Measurements from ENCODE around the gene ASMTL. TPM values are rescaled to one million over a fixed set of nuclear protein-coding genes. Genes with fewer than 3 reads are reported as not detected.
"Not testable (repeated sequence)": the region's sequence is repeated elsewhere in the genome, so short reads cannot be mapped to it uniquely, and the experiment has no call there.

The ASMTL gene
- total and polyA plus RNA-seq, 2 experiments from 2014 or later: 10.1 to 31.0 TPM

DNA sequence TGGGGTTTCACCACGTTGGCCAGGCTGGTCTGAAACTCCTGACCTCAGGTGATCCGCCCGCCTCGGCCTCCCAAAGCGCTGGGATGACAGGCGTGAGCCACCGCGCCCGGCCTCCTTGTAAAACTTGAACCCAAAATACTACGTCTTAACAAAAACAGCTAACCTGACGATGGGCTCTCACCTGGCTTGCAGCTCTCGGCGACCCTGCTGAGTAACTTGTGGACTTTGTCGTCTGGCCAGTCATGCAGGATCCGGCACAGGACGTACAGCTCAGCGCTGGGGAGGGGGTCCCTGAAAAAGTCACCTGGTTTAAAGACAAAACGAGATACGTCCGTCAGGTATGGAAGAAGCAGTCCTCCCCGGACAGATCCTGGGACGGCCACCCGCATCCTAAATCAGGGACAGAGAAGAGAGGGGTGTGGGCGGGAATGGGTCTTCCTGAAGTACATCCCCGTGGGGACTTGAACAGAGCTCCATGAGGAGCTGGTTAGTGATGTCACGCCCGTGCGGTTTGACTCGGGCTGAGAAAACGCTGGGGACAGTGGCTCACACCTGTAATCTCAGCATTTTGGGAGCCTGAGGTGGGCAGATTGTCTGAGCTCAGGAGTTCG is 40.1 kb downstream of the ASMTL start:
- no peak overlapping the region for H3K4me2 ChIP-seq
- H3K27me3 ChIP-seq: no peaks in the 10 kb centered on the region
- H3K9me3 ChIP-seq (ENCODE audit: low read depth): no peaks in the 10 kb centered on the region
- no peaks in the 10 kb centered on the region for H3K36me3 ChIP-seq (replicated peaks; ENCODE audit: insufficient read depth, low read depth)
- H4K20me1 ChIP-seq (ENCODE audit: insufficient read depth, poor library complexity, severe bottlenecking): no peaks in the 10 kb centered on the region
- no peaks in the 10 kb centered on the region for H3K4me1 ChIP-seq (ENCODE audit: insufficient read depth)
- H2AFZ ChIP-seq: no peak overlapping the region
- no peak for DNase-seq (ENCODE audit: low spot score)
- H3K27ac ChIP-seq: no peak overlapping the region
- WGBS (ENCODE audit: low lambda C conversion rate, missing lambda C conversion rate): 93% methylated on average over 30 of the region's 31 CpGs
- no peaks in the 10 kb centered on the region for H3K9me2 ChIP-seq (replicated peaks; ENCODE audit: insufficient read depth)
- H3K4me3 ChIP-seq: no peak overlapping the region
- no peaks in the 10 kb centered on the region for H3K79me2 ChIP-seq
- TF ChIP-seq EZH2phosphoT487 (IDR thresholded peaks at IDR 0.05; ENCODE audit: low read depth, severe bottlenecking, unreplicated experiment): no peak
- TF ChIP-seq, protein P1, sequence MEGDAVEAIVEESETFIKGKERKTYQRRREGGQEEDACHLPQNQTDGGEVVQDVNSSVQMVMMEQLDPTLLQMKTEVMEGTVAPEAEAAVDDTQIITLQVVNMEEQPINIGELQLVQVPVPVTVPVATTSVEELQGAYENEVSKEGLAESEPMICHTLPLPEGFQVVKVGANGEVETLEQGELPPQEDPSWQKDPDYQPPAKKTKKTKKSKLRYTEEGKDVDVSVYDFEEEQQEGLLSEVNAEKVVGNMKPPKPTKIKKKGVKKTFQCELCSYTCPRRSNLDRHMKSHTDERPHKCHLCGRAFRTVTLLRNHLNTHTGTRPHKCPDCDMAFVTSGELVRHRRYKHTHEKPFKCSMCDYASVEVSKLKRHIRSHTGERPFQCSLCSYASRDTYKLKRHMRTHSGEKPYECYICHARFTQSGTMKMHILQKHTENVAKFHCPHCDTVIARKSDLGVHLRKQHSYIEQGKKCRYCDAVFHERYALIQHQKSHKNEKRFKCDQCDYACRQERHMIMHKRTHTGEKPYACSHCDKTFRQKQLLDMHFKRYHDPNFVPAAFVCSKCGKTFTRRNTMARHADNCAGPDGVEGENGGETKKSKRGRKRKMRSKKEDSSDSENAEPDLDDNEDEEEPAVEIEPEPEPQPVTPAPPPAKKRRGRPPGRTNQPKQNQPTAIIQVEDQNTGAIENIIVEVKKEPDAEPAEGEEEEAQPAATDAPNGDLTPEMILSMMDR (IDR thresholded peaks at IDR 0.05; ENCODE audit: poor library complexity): no peak
- no peak for TF ChIP-seq EZH2 (IDR thresholded peaks at IDR 0.05; ENCODE audit: borderline replicate concordance)

GRCh38 chrX:1411326-1411725 is 41.4 kb downstream of the ASMTL start:
- no peaks in the 10 kb centered on the region for H3K36me3 ChIP-seq (replicated peaks; ENCODE audit: insufficient read depth, low read depth)
- H3K4me2 ChIP-seq: no peak overlapping the region
- H4K20me1 ChIP-seq (ENCODE audit: insufficient read depth, poor library complexity, severe bottlenecking): no peaks in the 10 kb centered on the region
- no peaks in the 10 kb centered on the region for H3K9me3 ChIP-seq (ENCODE audit: low read depth)
- H3K4me3 ChIP-seq: no peak overlapping the region
- TF ChIP-seq EZH2phosphoT487 (IDR thresholded peaks at IDR 0.05; ENCODE audit: low read depth, severe bottlenecking, unreplicated experiment) (no peak), EZH2 (IDR thresholded peaks at IDR 0.05; ENCODE audit: borderline replicate concordance) (no peak)
- H3K9me2 ChIP-seq (replicated peaks; ENCODE audit: insufficient read depth): no peaks in the 10 kb centered on the region
- no peaks in the 10 kb centered on the region for H3K27me3 ChIP-seq
- H3K4me1 ChIP-seq (ENCODE audit: insufficient read depth): no peaks in the 10 kb centered on the region
- no peak overlapping the region for H2AFZ ChIP-seq
- DNase-seq (ENCODE audit: low spot score): no peak
- H3K79me2 ChIP-seq: no peaks in the 10 kb centered on the region
- WGBS (ENCODE audit: low lambda C conversion rate, missing lambda C conversion rate): 81% methylated on average over 12 of the region's 12 CpGs
- no peak overlapping the region for H3K27ac ChIP-seq

- H3K4me3 ChIP-seq: no peak overlapping the region
- H4K20me1 ChIP-seq (ENCODE audit: insufficient read depth, poor library complexity, severe bottlenecking): no peaks in the 10 kb centered on the region
- no peaks in the 10 kb centered on the region for H3K27me3 ChIP-seq
- no peaks in the 10 kb centered on the region for H3K9me2 ChIP-seq (replicated peaks; ENCODE audit: insufficient read depth)
- no peaks in the 10 kb centered on the region for H3K9me3 ChIP-seq (ENCODE audit: low read depth)
- H2AFZ ChIP-seq: no peak overlapping the region
- H3K79me2 ChIP-seq: no peaks in the 10 kb centered on the region
- H3K4me2 ChIP-seq: no peak overlapping the region
- no peak for DNase-seq (ENCODE audit: low spot score)
- TF ChIP-seq, protein P1 (IDR thresholded peaks at IDR 0.05; ENCODE audit: poor library complexity): no peak
- TF ChIP-seq EZH2phosphoT487 (IDR thresholded peaks at IDR 0.05; ENCODE audit: low read depth, severe bottlenecking, unreplicated experiment) (no peak), EZH2 (IDR thresholded peaks at IDR 0.05; ENCODE audit: borderline replicate concordance) (no peak)
- H3K4me1 ChIP-seq (ENCODE audit: insufficient read depth): no peaks in the 10 kb centered on the region
- no peak overlapping the region for H3K27ac ChIP-seq
- no peaks in the 10 kb centered on the region for H3K36me3 ChIP-seq (replicated peaks; ENCODE audit: insufficient read depth, low read depth)
These were observed 45.7 kb downstream of the ASMTL start for GRCh38 chrX:1407035-1407434.

DNA sequence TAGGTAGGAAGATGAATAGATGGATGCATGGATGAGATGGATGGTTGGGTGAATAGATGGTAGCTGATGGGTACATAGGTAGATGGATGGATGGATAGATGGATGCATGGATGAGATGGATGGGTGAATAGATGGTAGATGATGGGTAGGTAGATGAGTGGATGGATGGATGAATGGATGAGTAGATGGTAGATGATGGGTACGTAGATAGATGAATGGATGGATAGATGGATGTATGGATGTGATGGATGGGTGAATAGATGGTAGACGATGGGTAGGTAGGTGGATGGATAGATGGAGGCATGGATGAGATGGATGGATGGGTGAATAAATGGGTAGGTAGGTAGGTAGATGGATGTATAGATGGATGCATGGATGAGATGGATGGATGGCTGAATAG is 46.9 kb downstream of the ASMTL start:
- H3K9me3 ChIP-seq (ENCODE audit: low read depth); H3K27me3 ChIP-seq; H3K4me1 ChIP-seq (ENCODE audit: insufficient read depth); H2AFZ ChIP-seq; DNase-seq (ENCODE audit: low spot score); H3K79me2 ChIP-seq; H3K9me2 ChIP-seq (replicated peaks; ENCODE audit: insufficient read depth); H3K27ac ChIP-seq; H3K4me2 ChIP-seq; H4K20me1 ChIP-seq (ENCODE audit: insufficient read depth, poor library complexity, severe bottlenecking); H3K4me3 ChIP-seq; H3K36me3 ChIP-seq (replicated peaks; ENCODE audit: insufficient read depth, low read depth): not testable (repeated sequence)
- WGBS (ENCODE audit: low lambda C conversion rate, missing lambda C conversion rate): 88% methylated on average over 2 of the region's 2 CpGs

DNA sequence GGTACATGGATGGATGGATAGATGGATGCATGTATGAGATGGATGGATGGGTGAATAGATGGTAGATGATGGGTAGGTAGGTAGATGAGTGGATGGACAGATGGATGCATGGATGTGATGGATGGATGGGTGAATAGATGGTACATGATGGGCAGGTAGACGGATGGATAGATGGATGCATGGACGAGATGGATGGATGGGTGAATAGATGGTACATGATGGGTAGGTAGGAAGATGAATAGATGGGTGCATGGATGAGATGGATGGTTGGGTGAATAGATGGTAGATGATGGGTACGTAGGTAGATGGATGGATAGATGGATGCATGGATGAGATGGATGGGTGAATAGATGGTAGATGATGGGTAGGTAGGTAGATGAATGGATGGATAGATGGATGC is 48.8 kb downstream of the ASMTL start:
- not testable (repeated sequence) for H3K9me3 ChIP-seq (ENCODE audit: low read depth); H3K79me2 ChIP-seq; H3K4me1 ChIP-seq (ENCODE audit: insufficient read depth); H3K36me3 ChIP-seq (replicated peaks; ENCODE audit: insufficient read depth, low read depth); H3K9me2 ChIP-seq (replicated peaks; ENCODE audit: insufficient read depth); H3K27me3 ChIP-seq; H3K4me3 ChIP-seq; H3K27ac ChIP-seq; H2AFZ ChIP-seq; DNase-seq (ENCODE audit: low spot score); H4K20me1 ChIP-seq (ENCODE audit: insufficient read depth, poor library complexity, severe bottlenecking); H3K4me2 ChIP-seq
- 100% methylated on average over 3 of the region's 3 CpGs for WGBS (ENCODE audit: low lambda C conversion rate, missing lambda C conversion rate)

All from hepatocyte (in vitro differentiated cells).